Measurements from ENCODE around the gene HRK.

DNA sequence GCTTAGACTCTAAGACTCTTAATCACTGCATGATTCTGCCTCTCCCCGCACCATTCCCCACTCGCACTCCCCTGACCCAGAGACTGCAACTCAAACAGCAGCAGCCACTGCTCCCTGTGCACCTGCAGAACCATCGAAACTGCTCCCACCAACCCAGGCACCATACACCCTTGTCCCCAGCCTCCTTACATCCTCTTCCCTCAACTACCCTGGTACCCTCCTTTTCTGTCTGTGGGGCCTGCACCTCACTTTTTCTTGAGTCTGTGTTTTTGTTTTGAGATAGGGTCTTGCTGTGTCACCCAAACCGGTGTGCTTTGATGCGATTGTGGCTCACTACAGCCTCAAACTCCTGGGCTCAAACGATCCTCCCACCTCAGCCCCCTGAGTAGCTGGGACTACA, 73.7 kb downstream of the HRK start:
- TF ChIP-seq EZH2 (IDR thresholded peaks at IDR 0.05; ENCODE audit: borderline replicate concordance, low read depth, low read length, severe bottlenecking) (no peak), CTCF (IDR thresholded peaks at IDR 0.05; ENCODE audit: borderline replicate concordance, extremely low read depth, low read length, poor library complexity, severe bottlenecking) (no peak)
